ENCODE measurements around the gene CCDC154. TPM values are rescaled to one million over a fixed set of nuclear protein-coding genes. Genes with fewer than 3 reads are reported as not detected.

CCDC154 gene
- total RNA-seq, 4 donors from 2014 or later: 0.49 to 0.61 (median 0.52) TPM; not detected in 1

DNA sequence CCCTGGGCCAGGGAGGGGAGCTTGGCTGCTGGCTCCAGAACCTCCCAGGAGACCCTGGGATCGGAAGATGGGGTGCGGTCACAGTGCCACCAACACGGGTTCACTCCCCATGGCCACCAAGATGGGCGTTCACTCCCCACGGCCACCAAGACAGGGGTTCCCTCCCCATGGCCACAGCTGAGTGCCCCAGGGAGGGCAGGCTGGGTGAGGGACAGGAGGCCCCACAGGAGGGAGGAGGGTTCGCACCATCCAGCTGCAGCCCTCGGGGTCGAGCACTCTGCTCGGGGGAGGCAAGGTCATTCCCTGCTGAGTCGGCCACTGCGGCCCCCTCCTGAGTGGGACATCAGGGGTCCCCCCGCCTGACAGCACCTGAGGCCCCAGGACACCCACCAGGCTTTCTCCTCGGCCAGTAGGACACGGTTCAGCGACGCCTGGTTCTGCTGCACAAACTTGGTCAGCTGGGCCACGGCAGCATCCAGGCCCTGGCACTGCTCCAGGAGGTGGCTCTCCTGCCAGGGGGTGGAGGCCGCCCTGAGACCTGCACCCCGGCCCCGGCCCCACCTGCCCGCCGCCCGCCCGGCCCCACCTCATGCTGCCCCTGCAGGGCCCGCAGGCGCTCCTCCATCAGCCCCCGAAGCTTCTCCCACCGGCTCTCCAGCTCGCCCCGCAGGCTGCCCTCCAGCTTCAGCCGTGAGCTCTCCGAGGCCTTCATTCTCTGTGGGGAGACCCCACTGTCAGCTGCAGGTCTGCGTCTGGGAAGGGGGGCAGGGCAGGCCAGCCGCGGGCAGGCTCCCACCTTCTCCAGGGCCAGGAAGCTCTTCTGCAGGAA is 5.9 kb downstream of the CCDC154 start:
- DNase-seq (ENCODE audit: low spot score in 2 of 2): no peak
- 87 to 89% methylated on average over 28 to 35 of the region's 35 CpGs for WGBS, 2 donors
- intact Hi-C loops (cut with DNase I; ENCODE audit: low total_unique reads): no loop called here
- no peak overlapping the region for H3K4me3 ChIP-seq (ENCODE audit: low read depth, poor library complexity, severe bottlenecking)
- TF ChIP-seq, protein P1, sequence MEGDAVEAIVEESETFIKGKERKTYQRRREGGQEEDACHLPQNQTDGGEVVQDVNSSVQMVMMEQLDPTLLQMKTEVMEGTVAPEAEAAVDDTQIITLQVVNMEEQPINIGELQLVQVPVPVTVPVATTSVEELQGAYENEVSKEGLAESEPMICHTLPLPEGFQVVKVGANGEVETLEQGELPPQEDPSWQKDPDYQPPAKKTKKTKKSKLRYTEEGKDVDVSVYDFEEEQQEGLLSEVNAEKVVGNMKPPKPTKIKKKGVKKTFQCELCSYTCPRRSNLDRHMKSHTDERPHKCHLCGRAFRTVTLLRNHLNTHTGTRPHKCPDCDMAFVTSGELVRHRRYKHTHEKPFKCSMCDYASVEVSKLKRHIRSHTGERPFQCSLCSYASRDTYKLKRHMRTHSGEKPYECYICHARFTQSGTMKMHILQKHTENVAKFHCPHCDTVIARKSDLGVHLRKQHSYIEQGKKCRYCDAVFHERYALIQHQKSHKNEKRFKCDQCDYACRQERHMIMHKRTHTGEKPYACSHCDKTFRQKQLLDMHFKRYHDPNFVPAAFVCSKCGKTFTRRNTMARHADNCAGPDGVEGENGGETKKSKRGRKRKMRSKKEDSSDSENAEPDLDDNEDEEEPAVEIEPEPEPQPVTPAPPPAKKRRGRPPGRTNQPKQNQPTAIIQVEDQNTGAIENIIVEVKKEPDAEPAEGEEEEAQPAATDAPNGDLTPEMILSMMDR (IDR thresholded peaks at IDR 0.05): no peak
- TF ChIP-seq POLR2A (IDR thresholded peaks at IDR 0.05): no peak

- TF ChIP-seq, protein P1 (IDR thresholded peaks at IDR 0.05): no peak
- TF ChIP-seq POLR2A (IDR thresholded peaks at IDR 0.05): no peak
- intact Hi-C loops (cut with DNase I; ENCODE audit: low total_unique reads): no loop called here
- H3K4me3 ChIP-seq (ENCODE audit: low read depth, poor library complexity, severe bottlenecking): no peak overlapping the region
- no peak for DNase-seq (ENCODE audit: low spot score in 2 of 2)
- WGBS, 2 donors: 87% methylated on average over 7 of the region's 22 CpGs; no CpG with 5 or more reads in 1 of the 2 donors
These were observed 6.8 kb downstream of the CCDC154 start for GRCh38 chr16:1437606-1438005.

GRCh38 chr16:1436731-1437355 is 7.5 kb downstream of the CCDC154 start:
- H3K4me3 ChIP-seq (ENCODE audit: low read depth, poor library complexity, severe bottlenecking): no peak overlapping the region
- 89% methylated on average over 39 to 47 of the region's 47 CpGs for WGBS, 2 donors
- intact Hi-C loops (cut with DNase I; ENCODE audit: low total_unique reads): no loop called here
- TF ChIP-seq POLR2A (IDR thresholded peaks at IDR 0.05): no peak
- TF ChIP-seq, protein P1 (IDR thresholded peaks at IDR 0.05): no peak
- no peak for DNase-seq (ENCODE audit: low spot score in 2 of 2)

DNA sequence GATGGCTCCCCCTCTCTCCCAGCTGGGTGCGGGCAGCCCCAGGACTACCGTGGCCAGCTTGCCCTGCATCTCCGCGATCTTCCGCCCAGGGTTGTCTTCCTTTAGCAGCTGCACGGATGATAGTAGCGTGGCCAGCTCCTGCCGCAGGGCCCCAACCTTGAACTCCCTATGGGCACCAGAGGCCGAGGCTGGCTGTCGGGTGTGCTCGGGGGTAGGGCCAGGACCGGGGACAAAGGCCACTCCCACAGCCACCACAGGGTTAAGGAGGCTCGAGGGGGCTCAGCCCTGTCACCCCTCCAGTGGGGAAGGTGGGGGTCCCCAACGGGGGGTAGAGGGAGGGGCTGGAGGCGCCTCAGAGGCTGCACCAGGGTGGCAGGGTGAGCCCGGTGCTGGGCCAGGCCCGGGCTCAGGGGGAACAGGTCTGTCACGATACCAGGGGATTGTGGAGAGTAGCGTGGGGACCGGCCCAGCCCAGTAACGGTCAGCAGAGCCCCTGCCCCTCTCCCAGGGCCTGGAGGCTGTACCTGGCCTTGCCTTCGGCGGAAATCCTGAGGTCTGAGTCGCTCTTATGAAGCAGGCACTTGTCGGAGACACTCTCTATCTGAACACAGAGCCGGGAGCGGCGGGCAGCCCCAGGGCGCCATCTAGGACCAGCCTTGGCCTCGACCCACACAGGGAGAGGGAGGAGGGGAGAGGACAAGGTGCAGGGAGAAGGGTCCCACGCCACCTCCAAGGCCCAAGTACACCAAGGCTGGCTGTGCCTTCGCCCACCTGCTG is 8.2 kb downstream of the CCDC154 start:
- intact Hi-C loops (cut with DNase I; ENCODE audit: low total_unique reads): no loop called here
- TF ChIP-seq POLR2A (IDR thresholded peaks at IDR 0.05): no peak
- TF ChIP-seq, protein P1 (IDR thresholded peaks at IDR 0.05): no peak
- no peak for DNase-seq (ENCODE audit: low spot score in 2 of 2)
- H3K4me3 ChIP-seq (ENCODE audit: low read depth, poor library complexity, severe bottlenecking): no peak overlapping the region
- WGBS, 2 donors: 90% methylated on average over 29 to 32 of the region's 32 CpGs

GRCh38 chr16:1434644-1435592 is 9.4 kb downstream of the CCDC154 start:
- WGBS, 2 donors: 90 to 93% methylated on average over 27 to 39 of the region's 40 CpGs
- intact Hi-C loops (cut with DNase I; ENCODE audit: low total_unique reads): no loop called here
- no peak for DNase-seq (ENCODE audit: low spot score in 2 of 2)
- H3K4me3 ChIP-seq (ENCODE audit: low read depth, poor library complexity, severe bottlenecking): no peak overlapping the region
- no peak for TF ChIP-seq POLR2A (IDR thresholded peaks at IDR 0.05)
- TF ChIP-seq, protein P1 (IDR thresholded peaks at IDR 0.05): no peak
